Measurements from ENCODE around the gene LIFR.
A peak's percentile ranks its signal among the peaks of the same experiment; 100 is the strongest.
"Not testable (repeated sequence)": the region's sequence is repeated elsewhere in the genome, so short reads cannot be mapped to it uniquely, and the experiment has no call there.

The LIFR gene

DNA sequence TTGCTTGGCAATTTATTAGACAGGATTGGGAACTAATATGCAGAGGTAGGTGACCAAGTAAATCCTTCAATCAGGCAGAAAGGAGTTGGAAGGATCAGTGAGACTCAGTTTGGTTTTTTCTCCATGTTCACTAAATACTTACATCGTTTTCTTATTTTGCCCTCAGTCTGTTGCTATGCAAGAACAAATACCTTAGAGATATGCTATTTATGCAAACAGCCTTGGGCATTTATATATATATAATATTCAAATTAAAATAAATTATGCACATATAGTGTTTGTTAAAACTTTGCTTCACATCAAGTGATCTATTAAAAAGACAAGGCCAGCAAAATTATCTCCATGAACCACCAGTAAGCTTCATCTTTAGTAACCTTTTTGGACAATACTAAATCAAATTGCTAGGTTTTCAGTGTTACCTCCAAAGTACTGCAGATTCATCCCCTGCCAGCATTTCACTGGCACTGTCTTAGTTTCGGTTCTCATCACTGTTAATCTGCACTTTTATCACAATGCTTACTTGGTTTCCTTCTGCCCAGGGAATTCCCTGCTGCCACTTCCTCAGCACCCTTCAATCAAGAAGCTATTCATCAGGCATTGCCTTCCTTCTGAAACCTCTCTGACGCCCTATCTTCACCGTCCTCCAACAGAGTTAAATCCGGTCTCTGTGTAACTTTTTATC lies 26.0 kb upstream of the LIFR start:
- no peak for DNase-seq

DNA sequence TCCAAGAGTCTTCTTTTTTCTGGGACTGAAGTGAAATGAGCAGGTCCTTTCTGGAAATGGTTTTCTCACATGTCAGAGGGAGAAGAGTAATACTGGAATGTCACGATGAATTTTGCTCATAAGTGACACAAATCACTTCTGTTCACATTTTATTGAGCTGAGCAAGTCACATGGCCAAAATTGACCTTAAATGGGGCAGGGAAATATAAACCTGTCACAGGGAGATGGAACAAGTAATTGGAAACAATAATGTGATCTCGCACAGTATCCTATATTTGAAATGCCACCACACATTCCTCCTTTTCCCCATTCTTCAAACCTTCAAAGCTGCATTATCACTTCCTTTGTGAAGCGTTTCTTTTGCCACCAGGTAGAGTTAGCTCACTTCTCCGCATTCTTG lies 25.2 kb upstream of the LIFR start:
- DNase-seq = no peak

DNA sequence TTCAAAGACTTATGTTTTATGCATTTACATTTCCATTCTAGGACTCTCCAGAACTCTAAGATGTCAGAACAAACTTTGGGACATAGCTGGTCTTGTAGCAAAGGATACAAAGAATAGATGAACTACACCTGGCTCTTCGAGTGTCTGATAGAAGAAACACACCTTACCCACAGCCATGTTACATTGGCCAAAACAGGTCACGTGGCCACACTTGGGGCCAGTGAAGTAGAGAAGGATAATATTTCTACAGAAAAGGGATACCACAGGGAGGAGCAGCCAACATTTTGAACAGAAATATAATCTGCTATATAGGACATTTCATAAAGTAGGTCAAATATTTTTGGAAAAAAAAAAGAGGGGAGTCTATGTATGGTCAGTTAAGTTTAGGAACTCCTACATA lies 22.7 kb upstream of the LIFR start:
- no peak for DNase-seq

DNA sequence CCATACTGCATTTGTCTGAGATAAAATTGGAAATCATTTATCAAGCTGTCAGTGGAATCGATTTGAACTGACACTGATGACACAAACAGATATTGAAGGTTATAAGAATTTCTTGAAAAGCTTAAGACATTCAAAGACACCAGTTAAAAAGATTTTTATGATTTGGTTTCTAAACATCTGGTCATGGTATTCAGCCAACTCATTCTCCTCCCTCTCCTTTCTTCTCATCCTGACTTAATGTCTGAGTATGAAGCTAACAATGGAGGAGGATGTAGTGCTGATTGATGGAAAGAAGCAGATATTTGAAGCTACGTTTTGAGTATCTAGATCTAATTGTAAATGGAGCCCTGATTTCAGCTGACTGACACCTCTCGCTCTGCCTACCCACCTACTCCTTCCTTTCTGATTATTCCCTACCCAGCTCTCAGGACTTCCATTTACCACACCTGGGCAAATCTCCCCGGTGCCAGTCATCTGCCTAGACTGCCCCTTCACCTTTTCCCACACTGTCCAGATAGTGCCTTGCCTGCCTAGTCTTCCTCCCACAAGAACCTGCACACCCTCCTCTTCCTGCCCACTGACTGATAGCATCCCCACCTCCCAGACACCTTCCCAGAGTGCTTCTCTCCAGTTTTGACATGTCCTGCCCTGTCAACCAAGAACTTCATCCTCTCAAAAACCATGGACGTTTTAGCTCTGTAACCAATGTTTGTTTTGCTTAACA lies 20.7 kb upstream of the LIFR start:
- no peak for DNase-seq

DNA sequence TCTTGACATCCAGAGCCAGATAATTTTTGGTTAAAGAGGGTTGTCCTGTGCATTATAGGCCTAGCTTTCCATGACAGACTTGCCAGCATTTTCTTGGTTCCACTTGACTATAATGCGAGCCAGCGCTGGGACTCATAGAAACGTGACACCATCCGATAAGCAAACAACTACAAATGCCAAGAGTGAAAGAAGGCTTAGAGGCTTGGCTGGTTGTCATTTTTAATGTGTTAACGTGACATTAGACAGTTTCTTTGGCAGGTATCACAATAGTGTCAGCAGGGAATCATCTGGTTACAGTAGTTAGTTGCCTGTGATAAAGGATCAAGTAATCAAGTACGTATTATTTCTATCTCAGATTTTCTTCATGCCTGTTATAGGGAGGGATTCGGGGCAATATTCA lies 20.0 kb upstream of the LIFR start:
- DNase-seq = no peak

DNA sequence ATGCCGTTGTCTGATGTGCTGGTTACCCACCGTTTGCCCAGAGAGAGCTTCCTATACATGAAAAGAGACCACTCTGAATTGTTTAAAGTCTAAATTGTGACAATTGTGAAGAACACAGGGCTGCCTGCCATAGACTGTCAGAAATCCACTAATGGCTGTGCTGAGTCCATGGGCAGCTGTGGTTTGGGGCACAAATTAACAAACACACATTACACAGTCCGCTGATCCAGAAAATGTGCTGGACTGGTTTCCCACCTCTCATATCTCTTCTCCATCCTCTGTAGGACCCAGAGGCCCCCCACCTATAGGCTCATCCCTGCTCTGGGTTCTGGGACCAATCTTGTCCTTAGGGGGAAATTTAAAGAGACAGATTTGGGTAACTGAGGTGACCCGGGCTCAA lies 19.0 kb upstream of the LIFR start:
- no peak for DNase-seq

DNA sequence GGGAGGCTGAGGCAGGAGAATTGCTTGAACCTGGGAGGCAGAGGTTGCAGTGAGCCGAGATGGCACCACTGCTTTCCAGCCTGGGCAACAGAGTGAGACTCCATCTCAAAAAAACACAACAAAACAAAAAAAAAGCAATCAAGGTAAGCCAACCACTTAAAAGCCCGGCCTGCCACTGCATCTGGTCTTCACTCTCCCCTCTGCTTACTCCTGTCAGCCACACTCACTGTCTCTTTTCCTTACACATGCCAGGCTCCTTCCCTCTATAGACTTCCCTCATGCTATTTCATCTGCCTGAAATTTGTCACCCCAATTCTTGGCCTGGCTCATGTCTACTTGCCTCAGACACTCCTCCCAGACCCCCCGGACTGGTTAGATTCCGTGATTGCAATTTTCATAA lies 17.6 kb upstream of the LIFR start:
- DNase-seq = no peak

DNA sequence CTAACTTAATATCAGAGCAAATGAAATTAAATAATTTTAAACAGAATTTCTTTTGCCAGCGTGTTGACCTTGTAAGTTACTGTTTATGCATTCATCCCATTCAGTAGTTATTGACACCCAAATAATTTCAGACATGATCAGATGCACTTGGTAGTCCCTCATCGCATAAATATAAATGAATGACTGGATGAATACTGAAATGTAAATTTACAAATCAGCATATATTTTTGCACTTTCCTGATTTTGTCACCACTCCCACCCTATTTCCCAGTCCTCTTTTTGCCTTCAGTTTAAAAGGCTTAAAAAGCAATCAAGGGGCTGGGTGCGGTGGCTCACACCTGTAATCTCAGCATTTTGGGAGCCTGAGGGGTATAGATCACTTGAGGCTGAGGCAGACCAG lies 17.1 kb upstream of the LIFR start:
- no peak for DNase-seq

DNA sequence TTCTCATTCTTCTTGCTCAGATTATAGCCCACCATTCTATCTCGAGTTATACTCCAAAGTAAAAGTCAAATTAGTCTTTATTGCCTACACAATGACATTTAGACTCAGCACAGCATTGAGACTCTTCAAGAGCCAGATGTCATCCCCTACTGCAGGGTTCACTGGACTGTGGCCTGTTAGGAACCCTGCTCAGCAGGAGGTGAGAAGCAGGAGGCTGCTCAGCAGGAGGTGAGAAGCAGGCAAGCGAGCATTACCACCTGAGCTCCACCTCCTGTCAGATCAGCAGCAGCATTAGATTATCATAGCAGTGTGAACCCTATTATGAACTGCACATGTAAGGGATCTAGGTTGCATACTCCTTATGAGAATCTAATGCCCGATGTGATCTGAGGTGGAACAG lies 12.7 kb upstream of the LIFR start:
- DNase-seq = no peak

DNA sequence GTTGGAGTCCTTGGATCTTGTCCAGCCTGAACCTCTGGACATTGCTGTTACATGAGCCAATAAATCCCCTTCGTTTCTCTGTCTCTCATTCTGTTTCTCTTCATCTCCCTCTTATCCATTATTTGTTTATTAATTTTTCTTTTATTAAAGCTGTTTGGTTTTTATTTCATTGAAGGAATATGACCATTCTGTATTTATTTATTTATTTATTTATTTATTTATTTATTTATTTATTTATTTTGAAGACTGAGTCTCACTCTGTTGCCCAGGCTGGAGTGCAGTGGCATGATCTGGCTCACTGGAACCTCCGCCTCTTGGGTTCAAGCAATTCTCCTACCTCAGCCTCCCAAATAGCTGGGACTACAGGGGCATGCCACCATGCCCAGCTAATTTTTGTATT lies 10.9 kb upstream of the LIFR start:
- DNase-seq = not testable (repeated sequence)

DNA sequence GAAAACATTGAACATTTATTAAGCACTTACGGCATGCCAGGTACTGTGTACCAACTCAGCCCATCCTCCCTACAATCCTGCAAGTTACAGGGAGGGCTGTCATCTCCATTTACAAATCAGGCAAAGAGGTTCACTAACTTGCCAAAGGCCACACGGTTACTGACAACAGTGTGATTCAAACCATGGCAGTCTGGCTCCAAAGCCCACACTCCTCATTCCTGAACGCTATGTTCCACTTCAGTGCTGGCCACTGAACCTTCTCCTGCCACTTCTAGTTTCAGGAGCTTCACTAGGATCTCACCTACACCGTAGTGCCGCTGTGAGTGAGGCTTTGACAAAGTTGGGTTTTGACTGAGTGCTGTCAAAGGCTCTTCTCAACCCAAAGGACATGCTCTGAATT lies 7.2 kb upstream of the LIFR start:
- DNase-seq = peak; percentile 70

DNA sequence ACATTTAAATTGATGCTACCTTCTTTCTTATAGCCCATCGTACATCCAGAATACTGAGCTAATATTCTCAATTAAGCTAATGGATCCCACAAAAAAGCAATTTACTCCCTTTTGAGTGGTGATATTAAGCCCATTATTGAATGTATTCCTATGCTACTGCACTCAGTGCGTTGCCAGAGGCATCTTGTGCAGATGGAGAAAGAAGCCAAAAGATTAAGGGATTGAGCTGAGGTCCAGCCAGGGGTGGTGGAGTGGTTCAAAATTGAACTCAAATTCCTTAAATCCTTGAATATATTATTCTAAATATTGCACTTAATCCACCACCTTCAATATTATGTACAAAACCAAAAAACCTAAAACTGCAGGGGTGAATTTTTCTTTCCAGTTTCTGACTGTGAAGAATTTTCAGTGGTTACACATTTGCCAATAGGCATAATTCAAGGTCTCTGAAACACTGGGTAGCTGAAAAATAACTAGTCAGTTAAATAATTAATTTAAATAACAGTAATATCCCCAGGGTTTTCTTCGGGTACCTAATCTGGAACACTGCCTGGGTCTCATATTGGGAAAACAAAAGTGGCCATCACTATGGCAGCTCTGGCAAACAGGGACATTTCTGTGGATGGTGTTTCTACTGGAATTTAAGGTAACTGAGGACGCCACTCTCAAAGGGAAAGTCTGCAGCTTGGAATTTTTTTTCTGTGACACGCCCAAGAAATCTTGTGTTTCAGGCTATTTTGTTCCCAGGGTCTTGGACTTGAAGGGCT lies 6.2 kb upstream of the LIFR start:
- DNase-seq = no peak

DNA sequence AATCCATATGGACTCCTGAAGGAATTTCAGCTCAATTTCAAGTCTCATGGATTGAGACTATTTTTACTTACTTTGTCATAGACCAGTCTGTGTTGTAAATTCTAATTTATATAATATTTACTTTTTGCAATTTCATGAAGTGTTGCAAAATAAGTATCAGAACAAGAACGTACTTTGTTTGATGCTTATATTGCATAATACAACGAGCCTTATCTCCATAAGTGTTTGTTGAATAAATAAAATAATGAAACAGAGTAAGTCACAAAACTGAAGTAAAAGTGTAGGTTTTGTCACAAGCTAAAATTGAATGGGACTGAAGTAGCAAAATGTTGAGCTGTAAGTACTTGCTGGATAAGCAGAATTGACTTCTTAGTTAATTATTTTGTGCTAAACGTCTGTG lies 3.0 kb upstream of the LIFR start:
- DNase-seq = no peak

DNA sequence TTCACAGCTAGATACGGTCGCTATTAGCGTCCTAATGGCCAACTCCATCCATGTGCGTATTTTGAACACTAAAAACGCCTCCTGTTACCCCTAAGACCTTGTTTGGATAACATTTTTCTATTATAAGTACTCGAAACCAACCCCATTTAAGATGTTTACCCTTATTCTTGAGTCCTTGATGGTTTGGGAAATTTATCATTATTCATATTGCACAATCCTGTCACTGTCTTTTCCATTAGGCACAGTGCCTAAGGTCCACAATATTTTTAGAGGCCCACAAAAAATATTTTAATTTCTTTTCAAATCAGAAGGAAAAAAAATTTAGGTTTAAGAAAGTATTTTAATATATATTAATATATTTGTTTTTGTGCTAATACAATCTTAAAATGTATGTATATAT lies 1.3 kb upstream of the LIFR start:
- DNase-seq = no peak

DNA sequence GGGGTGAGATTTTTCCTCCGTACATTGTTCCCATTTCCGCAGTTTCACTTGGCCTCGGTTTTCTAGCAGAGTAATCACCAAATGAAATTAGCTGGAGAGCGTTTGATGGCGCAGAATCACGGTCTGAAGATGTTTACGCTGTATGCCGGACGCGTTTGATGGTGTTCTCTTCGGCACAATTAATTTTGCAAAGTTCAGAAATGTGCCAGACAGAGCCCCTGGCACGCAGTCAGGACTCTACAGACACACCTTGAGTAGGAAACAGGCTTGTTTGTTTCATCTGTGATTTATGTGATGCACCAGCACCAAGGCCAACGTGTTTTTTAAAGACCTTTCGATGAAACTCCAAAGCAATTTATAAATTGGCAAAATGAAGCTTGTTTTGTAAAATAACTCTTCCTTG lies 863 bp upstream of the LIFR start:
- no peak for DNase-seq

DNA sequence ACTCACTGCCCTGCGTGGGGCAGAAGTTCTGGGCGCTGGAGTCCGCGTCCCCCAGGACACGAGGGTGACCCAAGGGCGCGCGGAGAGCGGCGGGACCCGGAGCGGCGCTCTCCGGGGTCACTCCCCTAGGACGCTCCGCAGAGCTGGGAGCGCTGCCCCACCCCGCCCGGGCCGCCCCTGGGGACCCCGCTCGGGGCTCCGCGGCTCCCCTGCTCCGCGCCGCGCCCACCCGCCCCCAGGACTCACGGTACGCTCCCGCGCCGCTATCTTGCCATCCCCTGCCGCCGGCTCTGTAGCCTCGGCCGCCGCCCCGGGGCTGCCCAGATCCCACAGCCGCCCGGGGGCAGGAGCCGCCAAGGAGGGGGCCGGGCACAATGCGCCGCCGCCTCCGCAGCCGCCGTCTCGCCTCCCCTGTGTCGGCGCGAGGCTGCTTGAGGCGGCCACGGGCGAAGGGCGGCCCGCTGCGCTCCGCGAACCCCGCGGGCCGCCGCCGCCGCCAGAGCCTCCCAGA lies 303 bp downstream of the LIFR start:
- DNase-seq = no peak

DNA sequence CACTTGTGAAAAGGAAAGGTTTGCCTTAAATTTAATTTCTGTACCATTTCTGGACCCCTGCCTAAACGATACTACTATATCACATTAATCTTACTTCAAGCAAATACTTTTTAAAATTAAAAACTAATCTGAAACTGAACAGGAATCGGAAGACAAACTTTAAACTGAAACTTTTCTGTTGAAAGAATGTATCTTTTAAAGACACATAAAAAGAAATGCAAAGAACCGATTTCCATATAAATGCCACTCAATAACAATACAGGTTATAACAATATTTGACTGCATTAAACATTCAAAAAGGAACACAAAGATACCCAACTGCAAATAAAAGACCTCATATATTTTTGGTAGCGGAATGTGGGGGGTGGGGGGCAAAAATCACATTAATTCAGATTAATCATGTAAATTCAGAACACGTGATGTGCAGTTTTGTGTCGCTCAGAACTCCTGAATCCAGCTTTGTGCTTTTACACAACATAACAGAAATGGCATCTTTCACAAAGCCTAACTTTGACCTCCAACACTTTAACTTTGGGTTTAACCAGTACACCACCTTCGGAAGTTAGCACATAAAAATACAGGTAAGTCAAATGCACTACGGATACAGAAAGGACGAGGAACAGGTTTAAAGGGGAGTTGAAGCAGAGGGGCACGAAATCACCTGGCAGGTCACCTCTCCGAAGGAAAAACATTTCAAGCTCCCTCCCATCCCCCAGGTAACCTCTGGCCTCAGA lies 925 bp downstream of the LIFR start:
- peak; percentile 24 for DNase-seq

DNA sequence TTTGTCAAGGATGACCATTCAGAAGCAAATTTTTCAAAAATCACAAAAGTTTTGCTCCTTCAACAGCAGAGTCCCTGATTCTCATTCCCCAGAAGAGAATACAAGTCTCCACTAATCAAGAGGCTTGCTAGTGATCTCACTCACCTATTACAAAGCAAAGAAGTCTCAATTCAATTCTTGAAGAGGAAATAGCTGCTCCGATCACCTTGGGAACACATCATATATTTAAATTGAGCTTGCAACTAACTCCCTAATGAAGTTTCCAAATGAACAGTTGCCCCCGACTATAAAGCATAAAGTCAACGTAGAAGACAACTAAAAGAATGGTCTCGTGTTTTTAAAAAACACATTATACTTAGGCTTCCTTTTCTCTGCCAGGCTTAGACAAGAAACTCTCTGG lies 1.6 kb downstream of the LIFR start:
- no peak for DNase-seq

DNA sequence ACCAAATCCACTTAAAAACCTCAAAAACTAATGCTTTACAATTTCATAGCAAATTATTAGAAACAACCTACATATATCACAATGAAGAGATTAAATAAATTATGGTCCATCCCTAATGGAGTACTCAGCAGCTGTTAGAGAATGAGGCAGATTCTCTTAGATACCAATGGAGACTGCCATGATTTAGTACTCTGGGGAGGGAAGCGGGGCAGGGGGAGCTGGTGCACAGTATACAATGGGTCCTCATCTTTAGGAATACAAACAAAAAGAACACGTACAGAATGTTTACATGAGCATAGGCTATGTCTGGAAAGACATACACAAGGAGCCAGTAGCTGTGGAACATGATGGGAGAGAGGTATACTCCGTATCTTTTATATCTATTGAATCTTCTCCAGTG lies 2.0 kb downstream of the LIFR start:
- no peak for DNase-seq

DNA sequence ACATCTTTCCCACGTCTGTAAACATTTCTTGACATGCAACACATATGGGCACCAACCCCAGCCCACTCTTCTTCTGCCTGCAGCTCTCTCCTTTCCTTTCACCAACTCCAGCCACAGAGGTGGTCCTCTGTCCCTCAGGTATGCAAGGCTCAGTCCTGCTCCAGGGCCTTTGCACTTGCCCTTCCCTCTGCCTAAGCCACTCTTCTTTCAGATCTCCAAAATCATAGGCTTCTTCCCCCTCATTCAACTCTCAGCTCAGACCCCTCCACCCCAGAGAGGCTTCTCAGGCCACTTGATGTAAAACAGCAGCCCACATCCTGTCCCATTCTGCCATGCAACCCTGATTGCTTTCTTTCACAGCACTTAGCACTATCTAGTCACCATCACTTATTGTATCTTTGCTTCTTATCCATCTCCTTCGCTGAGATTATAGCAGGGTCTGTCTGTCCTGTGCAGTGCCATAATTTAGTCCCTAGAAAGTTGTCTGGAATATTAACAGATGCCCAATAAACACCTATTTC lies 3.4 kb downstream of the LIFR start:
- DNase-seq = no peak

DNA sequence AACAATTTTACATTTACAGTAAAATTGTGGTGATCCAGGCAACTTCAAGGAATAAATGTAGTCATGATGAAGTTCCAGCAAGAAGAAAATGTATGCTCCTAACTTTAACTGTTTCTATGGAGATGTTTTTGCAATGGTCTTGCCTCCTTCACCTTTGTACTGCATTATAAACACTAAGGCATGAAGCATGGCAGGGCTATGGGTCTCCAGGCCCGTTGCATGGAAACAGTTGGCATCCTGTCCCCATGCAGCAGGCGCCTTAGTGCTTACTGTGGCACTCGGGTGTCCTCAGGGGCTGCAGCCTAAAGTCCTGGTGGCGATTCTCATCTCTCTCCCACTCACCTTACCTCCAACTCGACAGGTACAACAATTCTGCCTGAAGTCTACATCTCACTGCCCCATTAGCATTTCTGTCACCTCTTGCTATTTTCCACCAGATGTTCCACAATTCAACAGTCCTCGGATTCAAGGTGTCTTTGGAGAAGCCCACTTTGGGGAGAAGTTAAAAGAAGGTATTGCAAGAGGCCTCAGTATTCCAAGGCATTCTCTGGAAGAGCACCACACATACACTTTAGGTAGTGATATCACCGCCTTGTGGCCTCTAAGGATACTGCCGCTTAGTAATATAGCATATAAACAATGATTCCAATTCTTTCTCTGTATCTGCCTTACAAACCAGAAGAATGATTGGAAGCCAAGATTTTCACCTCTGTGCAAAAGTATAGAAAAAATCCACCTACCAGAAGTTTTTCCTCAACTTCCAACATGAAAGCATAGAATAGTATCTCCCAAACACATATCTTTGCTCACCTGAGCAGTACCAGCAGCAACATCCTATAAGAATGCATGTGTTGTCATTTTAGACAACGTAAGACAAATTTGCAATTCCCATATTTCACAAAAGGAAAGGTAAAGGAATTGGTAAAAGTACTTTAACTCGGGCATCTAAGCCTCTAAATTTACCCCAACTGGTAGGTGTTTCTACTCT lies 5.1 kb downstream of the LIFR start:
- DNase-seq = peak; percentile 50
